Left renal pelvis (tissue), 4 donors: ENCODE data around the gene ZBTB12. TPM values are rescaled to one million over a fixed set of nuclear protein-coding genes. Genes with fewer than 3 reads are reported as not detected.
"Not testable (repeated sequence)": the region's sequence is repeated elsewhere in the genome, so short reads cannot be mapped to it uniquely, and the experiment has no call there.

Experiments used
- DNase-seq, 4 donors: peaks; one replicate each; pipeline ENCODE4 v3.0.0-alpha.2; 2013; ENCODE audit warnings: low read depth in 4 of 4, low spot score in 3 of 4
- polyA plus RNA-seq, 4 donors: library from polyadenylated mRNA; unstranded; fragments of 120-200 nt; gene quantifications; one replicate each; pipeline ENCODE4 v1.2.1, GENCODE V29; 2013; ENCODE audit not compliant: insufficient read length in 4 of 4

Gene ZBTB12
- polyA plus RNA-seq, 4 donors = 17.7 to 28.9 (median 22.0) TPM

- DNase-seq = no peak
Observed at GRCh38 chr6:31927242-31927862, 25.5 kb upstream of the ZBTB12 start, which contains the start of gene C2. C2 (plus strand) TSS chr6:31927717; CDS start chr6:31927753, 36 bp downstream.

GRCh38 chr6:31922942-31923341, 21.1 kb upstream of the ZBTB12 start:
- DNase-seq = no peak

DNA sequence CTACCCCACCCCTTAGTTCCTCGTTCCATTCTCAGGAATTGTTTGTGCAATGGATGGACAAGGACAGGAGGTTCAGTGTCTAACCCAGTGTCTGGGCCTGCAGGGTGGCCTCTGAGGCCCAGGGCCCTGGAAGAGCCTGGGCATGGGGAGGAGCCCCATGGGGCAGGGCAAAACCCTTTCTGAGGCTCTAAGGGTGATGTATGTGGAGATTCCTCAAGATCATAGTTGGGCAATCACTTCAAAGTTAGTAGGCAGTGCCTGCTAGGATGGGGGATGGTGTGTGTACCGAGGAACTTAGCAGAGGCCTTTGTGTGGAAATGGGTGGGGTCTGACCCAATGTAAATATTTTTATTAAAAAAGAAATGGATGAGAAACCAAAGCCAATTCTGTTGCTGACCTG, 18.9 kb upstream of the ZBTB12 start:
- DNase-seq = no peak

DNA sequence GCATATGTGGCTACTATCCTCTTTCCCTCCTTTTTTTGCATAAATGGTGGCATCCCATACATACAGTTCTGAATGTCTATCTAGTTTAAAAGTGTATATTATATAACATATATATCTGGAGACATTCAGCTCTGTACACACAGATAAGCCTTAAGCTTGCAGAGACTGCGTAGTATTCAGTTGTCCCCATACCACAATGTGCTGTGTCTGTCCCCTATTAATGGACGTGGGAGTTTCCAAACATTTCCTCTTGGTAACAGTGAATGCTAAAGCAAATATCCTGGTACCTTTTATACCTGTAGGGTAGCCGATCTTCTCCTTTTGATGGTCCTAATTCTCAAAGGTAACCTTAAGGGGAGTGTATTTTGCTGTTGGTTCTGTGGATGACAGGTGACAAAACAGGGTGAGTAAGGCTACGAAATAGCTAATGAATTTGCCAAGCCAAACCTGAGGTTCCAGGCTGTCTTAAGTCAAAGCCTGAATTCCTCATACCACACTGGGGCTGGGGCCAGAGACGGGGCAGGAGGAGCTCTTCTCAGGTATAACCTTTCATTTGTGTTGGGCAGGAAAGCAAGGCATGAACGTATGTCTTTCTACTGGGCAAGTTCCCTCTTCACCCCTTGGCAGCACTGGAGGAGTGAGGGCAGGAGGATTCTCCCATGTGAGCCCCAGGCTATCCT, 17.9 kb upstream of the ZBTB12 start:
- no peak for DNase-seq

DNA sequence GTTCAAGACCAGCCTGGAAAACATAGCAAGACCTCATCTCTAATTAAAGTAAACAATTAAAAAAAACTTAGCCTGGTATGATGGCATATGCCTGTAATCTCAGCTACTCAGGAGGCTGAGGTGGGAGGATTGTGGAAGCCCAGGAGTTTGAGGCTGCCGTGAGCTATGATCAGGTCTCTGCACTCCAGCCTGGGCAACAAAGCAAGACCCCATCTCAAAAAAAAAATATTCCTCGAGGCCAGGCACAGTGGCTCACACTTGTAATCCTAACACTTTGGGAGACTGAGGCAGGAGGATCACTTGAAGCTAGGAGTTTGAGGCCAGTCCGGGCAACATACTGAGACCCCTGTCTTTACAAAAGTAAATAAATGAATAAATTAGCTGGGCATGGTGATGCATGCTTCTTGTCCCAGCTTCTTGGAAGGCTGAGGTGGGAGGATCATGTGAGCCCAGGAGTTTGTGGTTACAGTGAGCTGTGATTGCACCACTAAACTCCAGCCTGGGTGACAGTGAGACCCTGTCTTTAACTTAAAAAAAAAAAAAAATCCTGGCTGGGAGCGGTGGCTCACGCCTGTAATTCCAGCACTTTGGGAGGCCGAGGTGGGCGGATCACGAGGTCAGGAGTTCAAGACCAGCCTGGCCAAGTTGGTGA, 16.3 kb upstream of the ZBTB12 start:
- no peak for DNase-seq

- no peak for DNase-seq
Observed at GRCh38 chr6:31915756-31916155, 13.9 kb upstream of the ZBTB12 start.

DNA sequence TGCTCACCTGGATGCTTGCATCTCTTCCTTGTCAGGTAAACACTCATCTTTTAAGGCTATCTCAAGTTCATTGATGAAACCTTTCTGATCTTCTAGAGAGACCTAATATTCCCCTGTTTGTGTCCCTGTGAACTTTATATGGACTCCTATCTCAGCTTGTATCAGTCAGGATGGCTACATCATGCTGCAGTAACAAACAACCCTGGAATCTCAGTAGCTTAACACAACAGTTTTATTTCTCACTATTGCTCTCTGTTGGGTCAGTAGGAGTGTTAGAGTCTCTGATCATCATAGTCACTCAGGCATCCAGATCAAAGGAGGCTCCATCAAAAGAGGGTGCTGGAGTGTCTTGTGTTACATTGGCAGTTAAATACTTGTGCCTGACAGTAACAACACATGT, 13.5 kb upstream of the ZBTB12 start:
- no peak for DNase-seq

DNA sequence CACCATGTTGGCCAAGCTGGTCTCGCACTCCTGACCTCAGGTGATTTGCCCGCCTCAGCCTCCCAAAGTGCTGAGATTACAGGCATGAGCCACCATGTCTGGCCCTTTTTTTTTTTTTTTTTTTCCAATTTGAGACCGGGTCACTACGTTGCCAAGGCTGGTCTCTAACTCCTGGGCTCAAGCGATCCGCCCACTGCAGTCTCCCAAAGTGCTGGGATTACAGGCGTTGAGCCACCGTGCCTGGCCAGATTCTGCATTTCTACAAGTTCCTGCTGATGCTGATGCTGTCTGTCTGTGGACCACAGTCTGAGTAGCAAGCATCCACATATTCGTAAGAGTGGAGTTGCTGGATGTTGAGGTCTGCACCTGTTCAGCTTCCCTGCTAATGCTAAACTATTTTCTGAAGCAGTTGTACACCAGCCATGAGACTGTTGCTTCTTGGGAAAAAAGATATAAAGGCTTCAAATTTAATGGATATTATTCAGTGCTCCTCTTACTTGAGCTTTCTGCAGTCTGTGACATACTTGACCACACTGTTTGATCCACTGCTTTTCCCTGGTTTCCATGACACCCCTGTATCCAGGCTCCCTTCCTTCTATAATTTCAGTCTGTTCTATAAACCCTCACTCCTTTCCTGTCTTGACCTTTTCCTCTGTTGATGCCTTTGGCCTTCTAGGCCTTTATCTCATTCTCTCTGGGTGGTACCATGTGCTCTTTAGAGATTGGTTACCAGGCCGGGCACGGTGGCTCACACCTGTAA, 10.1 kb upstream of the ZBTB12 start:
- no peak for DNase-seq

GRCh38 chr6:31909298-31909697, 7.4 kb upstream of the ZBTB12 start:
- not testable (repeated sequence) for DNase-seq

GRCh38 chr6:31908791-31909190, 6.9 kb upstream of the ZBTB12 start:
- no peak for DNase-seq

DNA sequence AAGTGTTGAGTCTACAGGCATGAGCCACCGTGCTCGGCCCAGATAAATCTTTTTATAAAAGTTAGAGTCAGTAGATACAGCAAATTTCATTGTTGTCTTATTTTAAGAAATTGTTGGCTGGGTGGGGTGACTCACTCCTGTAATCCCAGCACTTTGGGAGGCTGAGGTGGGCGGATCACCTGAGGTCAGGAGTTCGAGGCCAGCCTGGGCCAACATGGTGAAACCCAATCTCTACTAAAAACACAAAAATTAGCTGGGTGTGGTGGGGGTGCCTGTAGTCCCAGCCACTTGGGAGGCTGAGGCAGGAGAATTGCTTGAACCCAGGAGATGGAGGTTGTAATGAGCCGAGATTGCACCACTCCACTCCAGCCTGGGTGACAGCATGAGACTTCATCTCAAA, 6.4 kb upstream of the ZBTB12 start:
- not testable (repeated sequence) for DNase-seq

GRCh38 chr6:31907158-31907813, 5.4 kb upstream of the ZBTB12 start:
- no peak for DNase-seq

GRCh38 chr6:31906727-31907126, 4.8 kb upstream of the ZBTB12 start:
- not testable (repeated sequence) for DNase-seq

- DNase-seq = no peak
Observed at GRCh38 chr6:31906122-31906521, 4.2 kb upstream of the ZBTB12 start.

GRCh38 chr6:31905041-31905440, 3.2 kb upstream of the ZBTB12 start:
- no peak for DNase-seq

DNA sequence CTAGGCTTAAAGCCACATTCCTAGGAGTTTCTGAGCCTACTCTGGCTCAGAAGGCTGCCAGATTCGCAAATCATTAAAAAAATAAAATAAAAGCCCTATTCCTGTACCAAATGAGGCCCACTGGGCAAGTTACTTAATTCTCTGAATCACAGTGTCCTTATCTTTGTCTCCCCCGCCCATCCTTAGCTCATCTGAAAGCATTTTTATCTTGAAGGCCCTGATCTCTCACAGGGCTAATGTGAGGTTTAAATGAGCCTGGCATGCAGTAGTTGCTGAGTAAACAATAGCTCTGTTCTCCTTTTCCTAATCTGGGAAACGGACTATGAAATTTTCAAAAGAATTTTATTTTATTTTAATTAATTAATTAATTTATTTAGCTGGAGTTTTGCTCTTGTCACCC, 2.1 kb upstream of the ZBTB12 start:
- DNase-seq = no peak

DNA sequence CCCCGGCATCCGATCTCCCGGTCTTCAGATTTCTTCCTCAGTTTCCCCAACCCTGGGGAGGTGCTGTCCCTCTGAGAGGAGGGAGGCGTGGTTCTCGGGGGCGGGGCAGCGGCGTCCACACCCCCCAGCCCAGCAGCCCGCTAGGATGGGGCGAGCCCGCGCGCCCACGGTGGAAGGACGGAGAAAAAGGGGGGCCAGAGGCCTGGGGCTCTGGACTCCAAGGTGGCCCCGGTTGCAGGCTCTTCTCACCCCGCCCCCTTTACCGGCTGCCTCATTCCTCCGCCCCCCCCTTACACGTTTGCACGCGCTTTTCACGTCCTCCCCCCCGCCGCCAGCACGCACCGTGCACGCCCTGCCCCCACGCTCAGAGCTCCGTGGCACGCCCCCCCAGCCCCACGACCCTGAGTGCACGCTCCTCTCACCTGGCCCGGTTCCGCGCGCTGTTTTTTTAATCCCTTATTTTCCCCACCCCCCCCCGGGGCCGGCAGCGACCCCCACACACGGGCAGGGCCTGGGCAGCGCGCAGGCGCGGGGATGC, 402 bp downstream of the ZBTB12 start:
- DNase-seq = no peak

DNA sequence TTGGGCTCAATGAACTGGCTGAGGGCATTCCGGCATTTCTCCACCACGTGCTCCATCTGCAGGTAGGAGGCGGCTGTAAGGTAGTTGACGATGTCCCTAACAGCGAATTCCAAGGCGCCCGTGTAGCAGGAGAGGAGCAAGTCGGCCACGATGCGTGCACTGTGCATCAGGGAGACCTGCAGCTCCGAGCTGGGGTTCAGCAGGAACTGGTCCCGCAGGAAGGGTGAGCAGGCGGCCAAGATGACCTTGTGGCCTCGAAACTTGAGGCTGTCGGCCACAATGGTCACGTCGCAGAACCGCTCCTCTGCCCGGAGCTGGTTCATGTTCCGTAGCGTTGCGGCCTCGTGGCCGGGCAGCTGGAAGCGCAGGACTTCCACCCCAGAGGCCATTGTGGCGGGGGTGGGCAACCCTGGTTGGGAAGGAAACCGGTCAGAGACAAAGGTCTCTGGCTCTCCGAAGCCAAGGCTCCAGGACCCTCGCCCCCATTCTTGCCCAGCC, 920 bp downstream of the ZBTB12 start:
- DNase-seq = no peak

DNA sequence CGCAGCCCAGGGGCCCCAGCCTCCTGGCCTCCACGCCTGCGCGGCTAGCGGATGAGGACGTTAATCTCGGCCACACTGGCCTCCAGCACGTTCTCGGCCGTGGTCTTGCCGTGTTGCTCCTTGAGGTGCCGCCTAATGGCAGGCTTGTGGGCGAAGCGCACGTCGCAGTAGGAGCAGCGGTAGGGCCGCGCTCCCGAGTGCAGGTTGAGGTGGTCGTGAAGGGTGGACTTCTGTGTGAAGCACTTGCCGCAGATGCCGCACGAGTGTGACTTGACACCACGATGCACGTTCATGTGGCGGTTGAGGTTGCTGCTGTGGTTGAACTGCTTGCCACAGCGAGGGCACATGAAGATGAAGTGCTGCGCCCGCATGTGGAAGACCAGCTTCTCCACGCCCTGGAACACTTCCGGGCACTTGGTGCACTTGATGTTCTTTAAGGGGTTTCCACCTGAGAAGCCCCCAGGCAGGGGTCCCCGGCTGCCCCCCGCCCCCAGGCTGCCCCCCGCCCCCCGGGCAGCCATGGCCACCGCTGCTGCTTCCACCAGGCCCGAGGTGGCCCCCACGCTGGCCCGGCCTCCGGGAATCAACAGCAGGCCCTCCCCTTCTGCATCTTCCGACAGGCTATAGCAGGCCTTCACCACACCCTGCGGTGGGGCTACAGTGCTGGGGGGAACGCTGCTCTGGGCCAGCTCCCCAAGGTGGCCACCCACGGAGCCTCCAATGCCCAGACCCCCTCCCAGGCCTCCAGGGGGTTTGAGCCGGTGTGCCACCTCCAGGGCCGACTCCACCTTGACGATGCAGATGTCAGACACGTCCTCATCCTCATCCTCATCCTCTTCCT, 1.8 kb downstream of the ZBTB12 start:
- no peak for DNase-seq
